GM12865 (cell line): ENCODE measurements around the gene BSND.

Source experiments
- DNase-seq: peaks from one replicate; pipeline ENCODE4 v3.0.0; 2010; ENCODE audit warnings: low read depth
- H3K4me3 ChIP-seq: 2 replicates; pipeline ENCODE4 v1.5.1; 2011; ENCODE audit warnings: mild to moderate bottlenecking, low read depth, low read length, control low read depth
- TF ChIP-seq, protein P1 (sequence below): IDR thresholded peaks from 2 replicates; pipeline ENCODE4 v1.5.1; 2011; ENCODE audit warnings: low read length, control low read depth, low read depth, inconsistent platforms; ENCODE audit not compliant: insufficient read depth; ENCODE audit errors: missing control alignments

Gene BSND

DNA sequence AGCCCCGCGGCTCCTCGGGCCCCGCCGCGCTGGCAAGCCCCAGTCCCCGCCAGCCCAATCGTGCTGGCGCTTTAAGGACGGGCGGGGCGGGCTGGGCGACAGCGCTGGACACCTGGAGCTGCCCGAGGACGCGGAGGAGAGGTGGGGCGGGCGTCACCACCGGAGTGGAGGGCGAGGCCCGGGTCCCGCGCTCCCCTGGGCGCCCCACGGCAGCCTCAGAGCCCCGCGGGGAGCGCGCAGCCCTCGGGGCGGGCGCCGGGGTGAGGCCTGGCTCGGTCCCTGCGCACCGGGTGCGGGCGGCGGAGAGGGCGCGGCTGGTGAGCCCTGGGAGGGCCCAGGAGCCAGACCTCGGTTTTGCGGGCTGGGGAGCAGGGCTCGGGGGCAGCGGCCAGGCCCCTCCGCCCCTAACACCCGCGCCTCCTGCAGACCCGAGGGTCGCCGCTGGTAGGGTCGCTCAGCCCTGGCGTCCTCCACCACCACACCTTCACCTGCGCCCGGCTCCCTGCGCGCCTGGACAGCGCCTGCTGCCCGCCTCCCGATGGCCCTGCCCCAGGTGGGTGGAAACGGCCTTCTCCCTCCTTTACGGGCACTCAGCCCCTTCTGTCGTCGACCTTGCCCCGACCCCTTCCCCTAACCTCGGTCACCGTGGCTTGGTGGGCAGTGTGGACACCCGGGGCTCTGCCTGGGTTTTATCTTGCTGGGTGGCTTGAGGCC lies 18.0 kb upstream of the BSND start, which contains the start of gene TMEM61:
Gene TMEM61 (plus strand): TSS at position 101 of the 714 bp plus-strand sequence. CDS start 438 bp downstream, at position 539.
- no peak for DNase-seq
- TF ChIP-seq, protein P1, sequence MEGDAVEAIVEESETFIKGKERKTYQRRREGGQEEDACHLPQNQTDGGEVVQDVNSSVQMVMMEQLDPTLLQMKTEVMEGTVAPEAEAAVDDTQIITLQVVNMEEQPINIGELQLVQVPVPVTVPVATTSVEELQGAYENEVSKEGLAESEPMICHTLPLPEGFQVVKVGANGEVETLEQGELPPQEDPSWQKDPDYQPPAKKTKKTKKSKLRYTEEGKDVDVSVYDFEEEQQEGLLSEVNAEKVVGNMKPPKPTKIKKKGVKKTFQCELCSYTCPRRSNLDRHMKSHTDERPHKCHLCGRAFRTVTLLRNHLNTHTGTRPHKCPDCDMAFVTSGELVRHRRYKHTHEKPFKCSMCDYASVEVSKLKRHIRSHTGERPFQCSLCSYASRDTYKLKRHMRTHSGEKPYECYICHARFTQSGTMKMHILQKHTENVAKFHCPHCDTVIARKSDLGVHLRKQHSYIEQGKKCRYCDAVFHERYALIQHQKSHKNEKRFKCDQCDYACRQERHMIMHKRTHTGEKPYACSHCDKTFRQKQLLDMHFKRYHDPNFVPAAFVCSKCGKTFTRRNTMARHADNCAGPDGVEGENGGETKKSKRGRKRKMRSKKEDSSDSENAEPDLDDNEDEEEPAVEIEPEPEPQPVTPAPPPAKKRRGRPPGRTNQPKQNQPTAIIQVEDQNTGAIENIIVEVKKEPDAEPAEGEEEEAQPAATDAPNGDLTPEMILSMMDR: no peak
- H3K4me3 ChIP-seq: no peak within 1 kb of the TSS

DNA sequence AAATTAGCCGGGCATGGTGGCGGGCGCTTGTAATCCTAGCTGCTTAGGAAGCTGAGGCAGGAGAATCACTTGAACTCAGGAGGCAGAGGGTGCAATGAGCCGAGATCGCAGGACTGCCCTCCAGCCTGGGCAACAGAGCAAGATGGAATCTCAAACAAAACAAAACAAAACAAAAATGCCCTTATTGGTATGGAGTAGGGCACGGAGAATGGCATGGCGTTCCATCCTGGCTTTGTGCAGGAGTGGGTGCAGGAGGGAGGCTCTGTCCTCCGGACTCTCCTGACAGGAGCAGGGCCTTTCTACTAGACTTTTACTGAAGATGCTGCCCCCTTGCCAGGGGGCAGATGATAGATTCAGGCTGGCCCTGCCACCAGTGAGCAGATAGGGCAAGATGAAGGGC lies 17.3 kb upstream of the BSND start:
- TF ChIP-seq, protein P1: no peak
- H3K4me3 ChIP-seq: no peak overlapping the region

GRCh38 chr1:54982739-54983138 lies 16.0 kb upstream of the BSND start:
- TF ChIP-seq, protein P1: no peak
- no peak overlapping the region for H3K4me3 ChIP-seq
- DNase-seq: no peak

More for the DNA sequence above, 17.3 kb upstream of the BSND start:
- DNase-seq: no peak

- DNase-seq: no peak
- no peak overlapping the region for H3K4me3 ChIP-seq
- TF ChIP-seq, protein P1: no peak
Measured at GRCh38 chr1:54984131-54984842, 14.4 kb upstream of the BSND start.

- H3K4me3 ChIP-seq: no peak overlapping the region
- no peak for DNase-seq
- TF ChIP-seq, protein P1: no peak
Measured at GRCh38 chr1:54985556-54985955, 13.2 kb upstream of the BSND start.

GRCh38 chr1:54986025-54986424 lies 12.7 kb upstream of the BSND start:
- DNase-seq: no peak
- TF ChIP-seq, protein P1: no peak
- H3K4me3 ChIP-seq: no peak overlapping the region
